Tibial artery (tissue), 4 donors: ENCODE data around the gene SF3A1.

ENCODE experiments used
- DNase-seq, 2 donors: peaks; one replicate each; pipeline ENCODE4 v3.0.0-alpha.2; 2019
- H3K27ac ChIP-seq, 2 donors: fragments of 200-600 bp; sonication (generic) in 1 of 2; 1 replicate in 1 of 2; 2 replicates in 1 of 2; pipeline ENCODE4 v1.5.1; 2018 to 2019; ENCODE audit warnings: mild to moderate bottlenecking in 1 of 2
- H3K27me3 ChIP-seq, 2 donors: fragments of 200-600 bp; sonication (generic) in 1 of 2; one replicate each; pipeline versions ENCODE4 v1.5.1 to v1.6.0; 2016 to 2019
- H3K36me3 ChIP-seq, 3 donors: fragments of 200-600 bp; sonication (generic) in 2 of 3; one replicate each; pipeline ENCODE4 v1.5.1; 2016 to 2019; ENCODE audit warnings: mild to moderate bottlenecking in 2 of 3
- H3K4me1 ChIP-seq, 4 donors: fragments of 200-600 bp; sonication (generic) in 2 of 4; 1 replicate in 3 of 4; 2 replicates in 1 of 4; pipeline ENCODE4 v1.5.1; 2016 to 2019
- H3K4me3 ChIP-seq, 2 donors: fragments of 200-600 bp; sonication (generic) in 1 of 2; 1 replicate in 1 of 2; 2 replicates in 1 of 2; pipeline ENCODE4 v1.5.1; 2018 to 2019; ENCODE audit warnings: mild to moderate bottlenecking in 2 of 2
- H3K9me3 ChIP-seq, 3 donors: fragments of 200-600 bp; sonication (generic) in 1 of 3; one replicate each; pipeline ENCODE4 v1.5.1; 2016 to 2019
- CTCF ChIP-seq, 2 experiments: fragments of 200-600 bp in 1 of 2; fragments of 450-650 bp in 1 of 2; IDR thresholded peaks; one replicate each; pipeline ENCODE4 v1.5.1; 2017 to 2019; ENCODE audit warnings: antibody characterized with exemption in 2 of 2, mild to moderate bottlenecking in 1 of 2, moderate library complexity in 1 of 2
- intact Hi-C: fragments of 100-400 bp; cut with DNase I; formaldehyde crosslinking; loops from one replicate; pipeline ENCODE4 v1.15.0; 2023; ENCODE audit warnings: low total_unique reads

SF3A1 gene

GRCh38 chr22:30372915-30373314 is 16.2 kb upstream of the SF3A1 start:
- peaks cover 0 to 22% (median 6%) of the 10 kb centered on the region in 3 donors for H3K36me3 ChIP-seq
- H3K9me3 ChIP-seq: no peaks in the 10 kb centered on the region
- DNase-seq: no peak
- no peak overlapping the region for H3K27ac ChIP-seq
- no peak for TF ChIP-seq CTCF (IDR thresholded peaks at IDR 0.05)
- no peaks in the 10 kb centered on the region for H3K4me1 ChIP-seq
- H3K4me3 ChIP-seq: no peak overlapping the region
- intact Hi-C loops: no loop called here
- no peaks in the 10 kb centered on the region for H3K27me3 ChIP-seq

- H3K9me3 ChIP-seq: no peaks in the 10 kb centered on the region
These were observed 15.3 kb upstream of the SF3A1 start for GRCh38 chr22:30371981-30372380.

GRCh38 chr22:30371321-30371720 is 14.6 kb upstream of the SF3A1 start:
- intact Hi-C loops: no loop called here
- Histone ChIP-seq H3K27me3 (no peaks in the 10 kb centered on the region), H3K9me3 (no peaks in the 10 kb centered on the region), H3K4me3 (no peak overlapping the region), H3K27ac (no peak overlapping the region), H3K36me3 (peaks cover 0 to 6% (median 0%) of the 10 kb centered on the region in 3 donors), H3K4me1 (no peaks in the 10 kb centered on the region)
- no peak for TF ChIP-seq CTCF (IDR thresholded peaks at IDR 0.05)
- DNase-seq: no peak

More at GRCh38 chr22:30371981-30372380, 15.3 kb upstream of the SF3A1 start:
- intact Hi-C loops: no loop called here
- Histone ChIP-seq H3K27ac (no peak overlapping the region), H3K4me3 (no peak overlapping the region), H3K4me1 (no peaks in the 10 kb centered on the region), H3K27me3 (no peaks in the 10 kb centered on the region), H3K36me3 (peaks cover 0 to 13% (median 0%) of the 10 kb centered on the region in 3 donors)
- no peak for DNase-seq
- TF ChIP-seq CTCF (IDR thresholded peaks at IDR 0.05): no peak

- no peak overlapping the region for H3K27ac ChIP-seq
- peaks cover 0 to 10% (median 0%) of the 10 kb centered on the region in 3 donors for H3K36me3 ChIP-seq
- H3K4me1 ChIP-seq: no peaks in the 10 kb centered on the region
- no peak for TF ChIP-seq CTCF (IDR thresholded peaks at IDR 0.05)
- DNase-seq: no peak
- intact Hi-C loops: no loop called here
- no peaks in the 10 kb centered on the region for H3K9me3 ChIP-seq
- no peaks in the 10 kb centered on the region for H3K27me3 ChIP-seq
- no peak overlapping the region for H3K4me3 ChIP-seq
These were observed 14.0 kb upstream of the SF3A1 start for GRCh38 chr22:30370641-30371230.

GRCh38 chr22:30368420-30368819 is 11.7 kb upstream of the SF3A1 start:
- intact Hi-C loops: no loop called here
- Histone ChIP-seq H3K4me3 (no peak overlapping the region), H3K9me3 (no peaks in the 10 kb centered on the region), H3K27me3 (no peaks in the 10 kb centered on the region), H3K27ac (no peak overlapping the region), H3K4me1 (no peaks in the 10 kb centered on the region), H3K36me3 (peaks cover 0 to 10% (median 0%) of the 10 kb centered on the region in 3 donors)
- no peak for DNase-seq
- no peak for TF ChIP-seq CTCF (IDR thresholded peaks at IDR 0.05)

- Histone ChIP-seq H3K4me1 (no peaks in the 10 kb centered on the region), H3K27me3 (no peaks in the 10 kb centered on the region), H3K27ac (no peak overlapping the region), H3K36me3 (peaks cover 0 to 15% (median 0%) of the 10 kb centered on the region in 3 donors), H3K4me3 (no peak overlapping the region), H3K9me3 (no peaks in the 10 kb centered on the region)
- DNase-seq: no peak
- intact Hi-C loops: no loop called here
- TF ChIP-seq CTCF (IDR thresholded peaks at IDR 0.05): no peak
These were observed 9.2 kb upstream of the SF3A1 start for GRCh38 chr22:30365891-30366290.
